Endothelial cell of umbilical vein (primary cell): ENCODE measurements around the gene CLEC17A.
"Not testable (repeated sequence)": the region's sequence is repeated elsewhere in the genome, so short reads cannot be mapped to it uniquely, and the experiment has no call there.

Experiments
- EZH2 ChIP-seq: IDR thresholded peaks from 2 replicates; pipeline ENCODE4 v1.6.1; 2012; ENCODE audit warnings: borderline replicate concordance, low read depth, mild to moderate bottlenecking, moderate library complexity, low read length, inconsistent platforms; ENCODE audit not compliant: severe bottlenecking
- FOS ChIP-seq: IDR thresholded peaks from 2 replicates; pipeline ENCODE4 v1.6.1; 2011; ENCODE audit warnings: mild to moderate bottlenecking, low read length, moderate library complexity, borderline replicate concordance; ENCODE audit not compliant: insufficient read depth
- GATA2 ChIP-seq: IDR thresholded peaks from 2 replicates; pipeline ENCODE4 v1.7.0; 2011; ENCODE audit warnings: low read depth, mild to moderate bottlenecking, moderate library complexity, mixed read lengths, low read length; ENCODE audit not compliant: insufficient read length, insufficient read depth
- JUN ChIP-seq: IDR thresholded peaks from 2 replicates; pipeline ENCODE4 v1.6.1; 2011; ENCODE audit warnings: borderline replicate concordance, low read depth; ENCODE audit not compliant: insufficient read length, insufficient read depth
- MYC ChIP-seq: IDR thresholded peaks from one replicate; pipeline ENCODE4 v1.6.1; 2011; ENCODE audit warnings: mild to moderate bottlenecking, low read depth, low read length
- POLR2A ChIP-seq: IDR thresholded peaks from 2 replicates; pipeline ENCODE4 v1.6.1; 2012; ENCODE audit warnings: low read depth, mild to moderate bottlenecking, control low read depth, low read length
- POLR2AphosphoS5 ChIP-seq: IDR thresholded peaks from 2 replicates; pipeline ENCODE4 v1.6.1; 2012; ENCODE audit warnings: low read depth, mild to moderate bottlenecking, control low read depth, low read length, moderate library complexity; ENCODE audit not compliant: insufficient read depth
- TF ChIP-seq, protein P1 (sequence below), 2 donors: IDR thresholded peaks; 1 replicate in 1 of 2; 2 replicates in 1 of 2; pipeline ENCODE4 v1.5.1; 2011; ENCODE audit warnings: low read length in 2 of 2, mild to moderate bottlenecking in 2 of 2, moderate library complexity in 2 of 2, control low read depth in 1 of 2, inconsistent platforms in 1 of 2, low read depth in 1 of 2; ENCODE audit not compliant: insufficient read depth in 1 of 2; ENCODE audit errors: extremely low read depth in 1 of 2
- TF ChIP-seq, protein P2 (sequence below): IDR thresholded peaks from 2 replicates; pipeline ENCODE4 v1.6.1; 2011; ENCODE audit not compliant: insufficient read depth, insufficient read length

DNA sequence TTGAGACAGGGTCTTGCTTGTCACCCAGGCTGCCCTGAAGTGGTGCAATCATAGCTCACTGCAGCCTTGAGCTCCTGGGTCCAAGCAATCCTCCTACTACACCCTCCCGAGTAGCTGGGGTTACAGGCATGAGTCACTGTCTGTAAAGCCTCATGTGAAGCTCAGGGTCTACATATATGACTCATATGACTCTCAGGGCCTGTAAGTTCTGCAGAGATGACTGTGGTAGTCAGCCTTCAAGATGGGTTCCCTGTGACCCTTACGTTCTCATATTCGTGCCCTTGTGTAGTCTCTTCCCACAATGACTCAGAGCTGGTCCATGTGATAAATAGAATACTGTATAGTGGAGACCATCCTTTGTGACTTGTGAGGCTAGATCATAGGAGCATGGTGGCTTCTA lies 2.3 kb downstream of the CLEC17A start:
- not testable (repeated sequence) for TF ChIP-seq POLR2A, FOS, EZH2, MYC, JUN, POLR2AphosphoS5, GATA2
- TF ChIP-seq, protein P1, sequence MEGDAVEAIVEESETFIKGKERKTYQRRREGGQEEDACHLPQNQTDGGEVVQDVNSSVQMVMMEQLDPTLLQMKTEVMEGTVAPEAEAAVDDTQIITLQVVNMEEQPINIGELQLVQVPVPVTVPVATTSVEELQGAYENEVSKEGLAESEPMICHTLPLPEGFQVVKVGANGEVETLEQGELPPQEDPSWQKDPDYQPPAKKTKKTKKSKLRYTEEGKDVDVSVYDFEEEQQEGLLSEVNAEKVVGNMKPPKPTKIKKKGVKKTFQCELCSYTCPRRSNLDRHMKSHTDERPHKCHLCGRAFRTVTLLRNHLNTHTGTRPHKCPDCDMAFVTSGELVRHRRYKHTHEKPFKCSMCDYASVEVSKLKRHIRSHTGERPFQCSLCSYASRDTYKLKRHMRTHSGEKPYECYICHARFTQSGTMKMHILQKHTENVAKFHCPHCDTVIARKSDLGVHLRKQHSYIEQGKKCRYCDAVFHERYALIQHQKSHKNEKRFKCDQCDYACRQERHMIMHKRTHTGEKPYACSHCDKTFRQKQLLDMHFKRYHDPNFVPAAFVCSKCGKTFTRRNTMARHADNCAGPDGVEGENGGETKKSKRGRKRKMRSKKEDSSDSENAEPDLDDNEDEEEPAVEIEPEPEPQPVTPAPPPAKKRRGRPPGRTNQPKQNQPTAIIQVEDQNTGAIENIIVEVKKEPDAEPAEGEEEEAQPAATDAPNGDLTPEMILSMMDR (IDR thresholded peaks at IDR 0.05; ENCODE audit: extremely low read depth in 1 of 2, insufficient read depth in 1 of 2, low read depth in 1 of 2, low read length in 2 of 2) = not testable (repeated sequence)
- TF ChIP-seq, protein P2, sequence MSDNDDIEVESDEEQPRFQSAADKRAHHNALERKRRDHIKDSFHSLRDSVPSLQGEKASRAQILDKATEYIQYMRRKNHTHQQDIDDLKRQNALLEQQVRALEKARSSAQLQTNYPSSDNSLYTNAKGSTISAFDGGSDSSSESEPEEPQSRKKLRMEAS = not testable (repeated sequence)
